SU-DHL-6 (cell line): ENCODE measurements around the gene FAM83D.

Source experiments
- EZH2phosphoT487 ChIP-seq: fragments of 200-600 bp; sonication (generic), shearing (Covaris generic); conservative IDR thresholded peaks from 2 replicates; pipeline ENCODE4 v1.6.1; 2018; ENCODE audit warnings: mild to moderate bottlenecking, antibody characterized with exemption, low read length, moderate library complexity, mixed read lengths
- TF ChIP-seq, protein P1 (sequence below): fragments of 200-600 bp; sonication (generic); IDR thresholded peaks from one replicate; pipeline ENCODE4 v1.5.1; 2017; ENCODE audit warnings: antibody characterized with exemption, mild to moderate bottlenecking, low read length, moderate library complexity; ENCODE audit not compliant: insufficient read depth, poor library complexity, severe bottlenecking

DNA sequence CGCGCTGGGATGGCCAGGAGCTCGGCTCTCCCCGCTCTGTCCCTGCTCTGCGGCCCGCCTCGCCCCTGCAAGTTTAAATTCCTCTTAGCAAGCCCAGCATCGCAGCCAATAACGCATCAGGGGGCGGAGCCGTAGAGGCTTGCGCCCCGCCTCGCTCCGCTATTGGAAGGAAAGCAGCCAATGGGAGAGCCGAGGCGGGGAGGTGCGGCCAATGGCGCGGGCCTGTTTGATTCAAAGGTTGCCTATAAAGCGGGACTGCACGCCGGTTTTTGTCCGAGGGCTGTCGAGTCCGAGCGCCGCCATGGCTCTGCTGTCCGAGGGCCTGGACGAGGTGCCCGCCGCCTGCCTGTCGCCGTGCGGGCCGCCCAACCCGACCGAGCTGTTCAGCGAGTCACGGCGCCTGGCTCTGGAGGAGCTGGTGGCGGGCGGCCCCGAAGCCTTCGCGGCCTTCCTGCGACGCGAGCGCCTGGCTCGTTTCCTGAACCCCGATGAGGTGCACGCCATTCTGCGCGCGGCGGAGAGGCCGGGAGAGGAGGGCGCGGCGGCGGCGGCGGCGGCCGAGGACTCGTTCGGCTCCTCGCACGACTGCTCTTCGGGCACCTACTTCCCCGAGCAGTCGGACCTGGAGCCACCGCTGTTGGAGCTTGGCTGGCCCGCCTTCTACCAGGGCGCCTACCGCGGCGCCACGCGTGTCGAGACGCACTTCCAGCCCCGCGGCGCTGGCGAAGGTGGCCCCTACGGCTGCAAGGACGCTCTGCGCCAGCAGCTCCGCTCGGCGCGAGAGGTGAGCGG lies at the start of gene FAM83D:
- TF ChIP-seq, protein P1, sequence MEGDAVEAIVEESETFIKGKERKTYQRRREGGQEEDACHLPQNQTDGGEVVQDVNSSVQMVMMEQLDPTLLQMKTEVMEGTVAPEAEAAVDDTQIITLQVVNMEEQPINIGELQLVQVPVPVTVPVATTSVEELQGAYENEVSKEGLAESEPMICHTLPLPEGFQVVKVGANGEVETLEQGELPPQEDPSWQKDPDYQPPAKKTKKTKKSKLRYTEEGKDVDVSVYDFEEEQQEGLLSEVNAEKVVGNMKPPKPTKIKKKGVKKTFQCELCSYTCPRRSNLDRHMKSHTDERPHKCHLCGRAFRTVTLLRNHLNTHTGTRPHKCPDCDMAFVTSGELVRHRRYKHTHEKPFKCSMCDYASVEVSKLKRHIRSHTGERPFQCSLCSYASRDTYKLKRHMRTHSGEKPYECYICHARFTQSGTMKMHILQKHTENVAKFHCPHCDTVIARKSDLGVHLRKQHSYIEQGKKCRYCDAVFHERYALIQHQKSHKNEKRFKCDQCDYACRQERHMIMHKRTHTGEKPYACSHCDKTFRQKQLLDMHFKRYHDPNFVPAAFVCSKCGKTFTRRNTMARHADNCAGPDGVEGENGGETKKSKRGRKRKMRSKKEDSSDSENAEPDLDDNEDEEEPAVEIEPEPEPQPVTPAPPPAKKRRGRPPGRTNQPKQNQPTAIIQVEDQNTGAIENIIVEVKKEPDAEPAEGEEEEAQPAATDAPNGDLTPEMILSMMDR: no peak
- no peak for TF ChIP-seq EZH2phosphoT487
